ENCODE data around the gene SCMH1.

The SCMH1 gene

DNA sequence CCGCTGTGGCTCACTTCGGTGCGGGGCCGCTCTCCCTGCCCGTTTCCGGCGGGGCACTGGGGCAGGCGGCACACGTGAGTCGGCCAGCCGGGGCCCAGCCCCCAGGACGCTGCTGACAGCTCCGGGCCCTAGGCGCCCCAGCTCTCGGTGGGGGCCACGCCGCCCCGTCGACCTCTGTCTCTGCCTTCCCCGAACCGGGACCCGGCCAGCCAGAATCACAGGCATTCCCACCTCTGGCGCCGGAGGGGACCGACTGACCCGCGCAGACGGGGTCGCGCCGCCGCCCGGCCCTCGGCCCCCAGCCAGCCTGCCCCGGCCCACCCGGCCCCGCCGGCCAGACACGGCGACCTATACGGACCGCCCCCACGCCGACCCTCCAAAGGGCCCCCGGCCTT, 755 bp downstream of the SCMH1 start:
- DNase-seq (ENCODE audit: low read depth): peak; percentile 55
- TF ChIP-seq, protein P1, sequence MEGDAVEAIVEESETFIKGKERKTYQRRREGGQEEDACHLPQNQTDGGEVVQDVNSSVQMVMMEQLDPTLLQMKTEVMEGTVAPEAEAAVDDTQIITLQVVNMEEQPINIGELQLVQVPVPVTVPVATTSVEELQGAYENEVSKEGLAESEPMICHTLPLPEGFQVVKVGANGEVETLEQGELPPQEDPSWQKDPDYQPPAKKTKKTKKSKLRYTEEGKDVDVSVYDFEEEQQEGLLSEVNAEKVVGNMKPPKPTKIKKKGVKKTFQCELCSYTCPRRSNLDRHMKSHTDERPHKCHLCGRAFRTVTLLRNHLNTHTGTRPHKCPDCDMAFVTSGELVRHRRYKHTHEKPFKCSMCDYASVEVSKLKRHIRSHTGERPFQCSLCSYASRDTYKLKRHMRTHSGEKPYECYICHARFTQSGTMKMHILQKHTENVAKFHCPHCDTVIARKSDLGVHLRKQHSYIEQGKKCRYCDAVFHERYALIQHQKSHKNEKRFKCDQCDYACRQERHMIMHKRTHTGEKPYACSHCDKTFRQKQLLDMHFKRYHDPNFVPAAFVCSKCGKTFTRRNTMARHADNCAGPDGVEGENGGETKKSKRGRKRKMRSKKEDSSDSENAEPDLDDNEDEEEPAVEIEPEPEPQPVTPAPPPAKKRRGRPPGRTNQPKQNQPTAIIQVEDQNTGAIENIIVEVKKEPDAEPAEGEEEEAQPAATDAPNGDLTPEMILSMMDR (conservative IDR thresholded peaks at IDR 0.05; ENCODE audit: low read length): no peak
- peak overlapping the region; percentile 61 for H3K4me3 ChIP-seq (ENCODE audit: low read length)

DNA sequence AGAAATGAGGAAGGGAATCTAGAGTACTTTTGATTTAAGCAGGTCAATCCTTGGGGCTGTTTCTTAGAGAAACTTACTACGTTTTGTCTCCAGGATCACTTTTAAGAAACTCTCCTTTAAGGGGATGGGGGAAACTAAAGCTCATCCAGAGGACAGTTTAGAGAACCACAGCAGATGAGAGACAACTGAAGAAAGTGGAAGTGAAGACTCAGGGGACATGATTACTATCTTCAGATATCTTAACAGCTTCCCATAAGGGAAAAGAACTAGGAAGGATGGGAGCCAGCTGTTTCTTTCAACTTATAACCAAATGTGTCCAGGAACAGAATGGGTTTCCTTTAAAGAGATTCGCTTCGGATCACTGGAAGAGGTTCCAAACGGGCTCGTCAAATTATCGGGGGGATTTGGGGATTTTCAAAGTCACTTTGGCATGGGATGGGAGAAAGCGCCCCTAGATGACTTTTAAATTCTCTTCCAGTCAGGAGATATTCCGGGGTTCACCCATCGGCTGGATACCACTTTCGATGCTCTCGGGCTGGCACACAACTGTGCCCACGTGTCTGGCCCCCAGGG, 1.2 kb downstream of the SCMH1 start:
- TF ChIP-seq, protein P1 (conservative IDR thresholded peaks at IDR 0.05; ENCODE audit: low read length): no peak
- peak overlapping the region; percentile 61 for H3K4me3 ChIP-seq (ENCODE audit: low read length)
- peak; percentile 11 for DNase-seq (ENCODE audit: low read depth)

DNA sequence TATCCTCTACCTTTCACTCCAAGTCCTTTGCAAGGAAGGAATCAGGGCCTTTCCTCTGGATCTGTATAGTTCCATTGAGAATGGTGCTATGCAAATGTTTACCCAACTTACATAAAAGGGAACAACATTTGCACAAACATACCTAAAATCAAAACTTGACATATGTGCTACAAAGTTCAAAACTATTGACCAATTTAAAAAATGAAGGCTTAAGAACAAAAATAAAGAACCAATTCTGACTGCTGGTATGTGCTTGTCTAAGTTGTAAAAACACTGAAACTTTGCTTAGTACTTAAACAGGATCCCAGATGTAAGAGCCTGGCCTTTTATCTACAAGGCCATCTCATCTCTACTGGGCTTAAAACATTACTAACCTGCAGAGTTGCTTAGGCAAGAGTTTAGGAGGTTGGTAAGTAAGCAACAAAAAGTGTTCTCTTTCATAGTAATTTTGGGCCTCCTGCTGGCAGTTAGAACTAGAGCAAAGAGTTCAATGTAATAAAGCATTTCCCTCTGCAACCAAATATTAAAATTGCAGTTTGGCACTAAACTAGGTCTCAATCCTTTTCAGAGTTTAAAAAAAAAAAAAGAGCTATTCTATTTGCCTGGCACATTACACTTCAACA, 2.0 kb downstream of the SCMH1 start:
- TF ChIP-seq, protein P1 (conservative IDR thresholded peaks at IDR 0.05; ENCODE audit: low read length): peak; percentile 55
- no peak overlapping the region for H3K4me3 ChIP-seq (ENCODE audit: low read length)
- DNase-seq (ENCODE audit: low read depth): peak; percentile 67

DNA sequence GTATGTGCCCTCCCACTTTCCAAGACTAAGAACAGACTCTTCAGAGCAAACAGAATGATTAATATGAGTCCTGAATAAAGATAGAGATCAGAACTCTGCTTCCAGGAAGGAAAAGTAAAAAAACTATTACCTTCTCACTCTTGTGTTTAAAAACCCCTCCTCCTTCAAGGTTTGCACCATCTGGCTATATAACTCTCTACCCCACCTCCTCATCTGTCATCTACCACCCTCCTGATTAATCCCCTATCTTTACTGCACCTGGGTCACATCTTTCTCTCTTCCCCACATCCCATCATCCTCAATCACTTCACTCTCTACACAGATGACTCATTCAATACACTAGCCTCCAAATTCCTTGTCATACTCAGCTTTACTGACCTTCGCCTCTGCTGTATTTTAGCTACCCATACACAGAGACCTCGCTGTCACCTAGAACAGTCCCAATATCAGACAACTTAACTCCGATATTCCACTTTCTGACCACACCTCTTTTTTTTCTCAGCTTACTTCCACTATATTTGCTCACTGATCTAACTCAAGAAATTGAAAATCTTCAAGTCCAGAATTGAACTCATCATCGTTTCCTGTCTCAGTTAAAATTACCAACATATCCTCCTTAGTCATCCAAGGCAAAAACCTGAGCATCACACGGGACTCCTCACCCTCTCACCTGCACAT, 3.7 kb downstream of the SCMH1 start:
- H3K4me3 ChIP-seq (ENCODE audit: low read length): no peak overlapping the region
- DNase-seq (ENCODE audit: low read depth): no peak
- TF ChIP-seq, protein P1 (conservative IDR thresholded peaks at IDR 0.05; ENCODE audit: low read length): no peak

DNA sequence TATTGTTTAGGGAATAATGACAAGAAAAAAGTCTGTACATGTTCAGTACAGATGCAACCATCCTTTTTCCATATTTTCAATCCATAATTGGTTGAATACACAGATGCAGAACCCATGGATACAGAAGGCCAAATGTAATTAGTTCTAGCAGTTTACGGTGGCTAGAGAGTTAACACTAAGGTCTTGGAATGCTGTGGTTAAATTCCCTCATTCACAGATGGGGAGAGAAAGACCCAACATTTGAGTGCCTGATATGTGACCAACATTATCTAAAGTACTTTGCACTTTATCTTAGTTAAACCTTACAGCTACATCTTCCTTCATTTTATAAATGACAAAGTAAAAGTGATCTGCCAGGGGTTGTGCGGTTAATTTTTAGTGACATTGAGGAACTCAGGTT, 5.3 kb downstream of the SCMH1 start:
- peak; percentile 25 for DNase-seq (ENCODE audit: low read depth)
- TF ChIP-seq, protein P1 (conservative IDR thresholded peaks at IDR 0.05; ENCODE audit: low read length): no peak

DNA sequence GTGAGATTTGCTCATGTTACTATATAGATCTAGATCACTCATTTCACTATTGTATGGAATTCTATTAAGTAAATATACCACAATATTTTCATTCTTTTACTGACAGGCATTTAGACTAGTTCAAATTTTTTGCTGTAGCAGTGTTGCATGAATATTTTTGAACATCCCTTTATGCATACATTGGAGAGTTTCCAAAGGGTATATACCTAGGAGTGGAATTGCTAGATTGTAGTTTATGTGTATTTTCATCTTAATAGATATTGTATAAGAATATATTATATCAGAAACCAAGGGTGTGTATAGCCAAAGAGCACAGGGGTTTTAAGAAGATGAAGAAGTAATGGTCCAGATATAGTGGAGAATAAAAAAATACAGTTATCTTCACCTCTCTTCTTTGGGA, 6.2 kb downstream of the SCMH1 start:
- DNase-seq (ENCODE audit: low read depth): no peak
- TF ChIP-seq, protein P1 (conservative IDR thresholded peaks at IDR 0.05; ENCODE audit: low read length): no peak
- no peak overlapping the region for H3K4me3 ChIP-seq (ENCODE audit: low read length)

More for the DNA sequence above, 5.3 kb downstream of the SCMH1 start:
- no peak overlapping the region for H3K4me3 ChIP-seq (ENCODE audit: low read length)

DNA sequence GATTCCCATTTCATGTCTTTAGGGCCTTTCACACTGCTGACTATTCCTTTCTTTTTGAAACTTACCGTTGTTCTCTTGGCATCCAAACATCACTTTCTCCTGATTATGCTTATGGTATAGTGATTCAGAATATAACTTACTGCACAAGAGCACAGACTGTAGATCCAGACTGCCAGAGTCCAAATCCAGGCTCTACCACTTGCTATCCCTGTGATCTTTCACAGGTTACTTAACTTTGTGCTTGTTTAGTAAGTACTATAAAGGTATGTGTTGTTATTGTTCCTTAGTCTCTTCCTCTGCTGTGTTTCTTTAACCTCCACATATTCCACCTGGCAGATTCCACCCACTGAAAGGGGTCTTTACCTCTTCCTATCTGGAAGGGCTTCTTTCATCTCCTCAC, 8.4 kb downstream of the SCMH1 start:
- TF ChIP-seq, protein P1 (conservative IDR thresholded peaks at IDR 0.05; ENCODE audit: low read length): no peak
- H3K4me3 ChIP-seq (ENCODE audit: low read length): no peak overlapping the region

More for the DNA sequence above, 8.4 kb downstream of the SCMH1 start:
- no peak for DNase-seq (ENCODE audit: low read depth)

Measured in AG10803 (cell line).